Thyroid gland (tissue), 4 donors: ENCODE data around the gene DIPK1C. TPM values are rescaled to one million over a fixed set of nuclear protein-coding genes. Genes with fewer than 3 reads are reported as not detected.

Experiments used
- DNase-seq, 2 donors: peaks; one replicate each; pipeline ENCODE4 v3.0.0-alpha.2; 2019
- H3K27ac ChIP-seq, 3 donors: fragments of 200-600 bp; sonication (generic); 1 replicate in 2 of 3; 2 replicates in 1 of 3; pipeline ENCODE4 v1.5.1; 2016 to 2019; ENCODE audit warnings: mild to moderate bottlenecking in 1 of 3, moderate library complexity in 1 of 3
- H3K27me3 ChIP-seq: fragments of 200-600 bp; sonication (generic); one replicate; pipeline ENCODE4 v1.5.1; 2019
- H3K36me3 ChIP-seq, 2 donors: fragments of 200-600 bp; sonication (generic); one replicate each; pipeline ENCODE4 v1.5.1; 2016 to 2019
- H3K4me1 ChIP-seq, 2 donors: fragments of 200-600 bp; sonication (generic); one replicate each; pipeline ENCODE4 v1.5.1; 2017 to 2019
- H3K4me3 ChIP-seq, 3 donors: fragments of 200-600 bp; sonication (generic); replicated peaks in 1 of 3; 1 replicate in 2 of 3; 2 replicates in 1 of 3; pipeline ENCODE4 v1.5.1; 2016; ENCODE audit warnings: mild to moderate bottlenecking in 1 of 3
- H3K9me3 ChIP-seq: fragments of 200-600 bp; sonication (generic); one replicate; pipeline ENCODE4 v1.5.1; 2017
- CTCF ChIP-seq, 6 experiments: fragments of 200-600 bp in 3 of 6; fragments of 450-650 bp in 3 of 6; sonication (generic) in 3 of 6; IDR thresholded peaks; one replicate each; pipeline ENCODE4 v1.5.1; 2016 to 2019; ENCODE audit warnings: antibody characterized with exemption in 6 of 6, mild to moderate bottlenecking in 2 of 6, inconsistent platforms in 1 of 6, moderate library complexity in 1 of 6
- POLR2A ChIP-seq, 2 donors: fragments of 450-650 bp; IDR thresholded peaks; one replicate each; pipeline ENCODE4 v1.6.1; 2017; ENCODE audit warnings: antibody characterized with exemption in 2 of 2, mild to moderate bottlenecking in 2 of 2, moderate library complexity in 1 of 2
- WGBS, 2 donors: methylation state at CpG; one replicate each; pipeline ENCODE4 v1.1.5; 2017; 5-methylcytosine and 5-hydroxymethylcytosine counted together
- intact Hi-C: fragments of 100-400 bp; cut with DNase I; formaldehyde crosslinking; loops from one replicate; pipeline ENCODE4 v1.15.1; 2023
- total RNA-seq, 4 donors: library from RNA; depleted of rRNA; stranded (reverse); fragments of >200 nt; gene quantifications; one replicate each; pipeline ENCODE4 v1.2.3, GENCODE V29; 2016

The DIPK1C gene
- total RNA-seq, 4 donors from 2014 or later: not detected

- no peaks in the 10 kb centered on the region for H3K9me3 ChIP-seq
- H3K27ac ChIP-seq: no peak overlapping the region
- no peak overlapping the region for H3K4me3 ChIP-seq
- intact Hi-C loops: no loop called here
- H3K4me1 ChIP-seq: peaks cover 6 to 17% of the 10 kb centered on the region in 2 donors
- H3K36me3 ChIP-seq: no peaks in the 10 kb centered on the region
- H3K27me3 ChIP-seq: no peaks in the 10 kb centered on the region
- 80 to 87% methylated on average over 8 of the region's 8 CpGs for WGBS, 2 donors
- DNase-seq: no peak
- no peak for TF ChIP-seq POLR2A (IDR thresholded peaks at IDR 0.05)
- no peak for TF ChIP-seq CTCF (IDR thresholded peaks at IDR 0.05)
These were observed 46.6 kb downstream of the DIPK1C start for GRCh38 chr18:74410441-74410992.

GRCh38 chr18:74407888-74408287 is 49.2 kb downstream of the DIPK1C start:
- no peak overlapping the region for H3K4me3 ChIP-seq
- H3K27ac ChIP-seq: no peak overlapping the region
- no peak for TF ChIP-seq CTCF (IDR thresholded peaks at IDR 0.05)
- no peak for TF ChIP-seq POLR2A (IDR thresholded peaks at IDR 0.05)
- no peaks in the 10 kb centered on the region for H3K36me3 ChIP-seq
- 48 to 66% methylated on average over 2 of the region's 2 CpGs for WGBS, 2 donors
- H3K9me3 ChIP-seq: no peaks in the 10 kb centered on the region
- no peak for DNase-seq
- H3K27me3 ChIP-seq: no peaks in the 10 kb centered on the region
- intact Hi-C loops: no loop called here
- peaks cover 6 to 15% of the 10 kb centered on the region in 2 donors for H3K4me1 ChIP-seq

GRCh38 chr18:74402806-74403433 is 54.2 kb downstream of the DIPK1C start:
- DNase-seq: no peak
- WGBS, 2 donors: 72 to 87% methylated on average over 9 of the region's 9 CpGs

GRCh38 chr18:74400813-74401212 is 56.3 kb downstream of the DIPK1C start:
- H3K9me3 ChIP-seq: no peaks in the 10 kb centered on the region
- no peak for TF ChIP-seq CTCF (IDR thresholded peaks at IDR 0.05)
- TF ChIP-seq POLR2A (IDR thresholded peaks at IDR 0.05): no peak
- H3K27me3 ChIP-seq: no peaks in the 10 kb centered on the region
- no peak overlapping the region for H3K4me3 ChIP-seq
- intact Hi-C loops: no loop called here
- no peaks in the 10 kb centered on the region for H3K4me1 ChIP-seq
- H3K27ac ChIP-seq: no peak overlapping the region
- H3K36me3 ChIP-seq: no peaks in the 10 kb centered on the region
- WGBS, 2 donors: 75 to 87% methylated on average over 4 of the region's 4 CpGs
- no peak for DNase-seq

More at GRCh38 chr18:74402806-74403433, 54.2 kb downstream of the DIPK1C start:
- Histone ChIP-seq H3K4me1 (no peaks in the 10 kb centered on the region), H3K4me3 (no peak overlapping the region), H3K36me3 (no peaks in the 10 kb centered on the region), H3K27me3 (no peaks in the 10 kb centered on the region), H3K27ac (no peak overlapping the region), H3K9me3 (no peaks in the 10 kb centered on the region)
- no peak for TF ChIP-seq POLR2A (IDR thresholded peaks at IDR 0.05)
- TF ChIP-seq CTCF (IDR thresholded peaks at IDR 0.05): no peak
- intact Hi-C loops: no loop called here

GRCh38 chr18:74399091-74399887 is 57.8 kb downstream of the DIPK1C start:
- 44 to 51% methylated on average over 14 of the region's 14 CpGs for WGBS, 2 donors
- Histone ChIP-seq H3K36me3 (no peaks in the 10 kb centered on the region), H3K27ac (no peak overlapping the region), H3K4me1 (no peaks in the 10 kb centered on the region), H3K27me3 (no peaks in the 10 kb centered on the region), H3K4me3 (no peak overlapping the region), H3K9me3 (no peaks in the 10 kb centered on the region)
- TF ChIP-seq CTCF (IDR thresholded peaks at IDR 0.05) (no peak), POLR2A (IDR thresholded peaks at IDR 0.05) (no peak)
- DNase-seq: no peak
- intact Hi-C loops: no loop called here
